HG02884 (cell line): ENCODE measurements around the gene CDKN3.
"Not testable (repeated sequence)": the region's sequence is repeated elsewhere in the genome, so short reads cannot be mapped to it uniquely, and the experiment has no call there.

Experiments
- ATAC-seq: cut with Tn5 transposase; IDR thresholded peaks from one replicate; pipeline ENCODE4 v1.9.1; 2021; ENCODE audit warnings: mild to moderate bottlenecking, moderate library complexity; ENCODE audit not compliant: unreplicated experiment

The CDKN3 gene

DNA sequence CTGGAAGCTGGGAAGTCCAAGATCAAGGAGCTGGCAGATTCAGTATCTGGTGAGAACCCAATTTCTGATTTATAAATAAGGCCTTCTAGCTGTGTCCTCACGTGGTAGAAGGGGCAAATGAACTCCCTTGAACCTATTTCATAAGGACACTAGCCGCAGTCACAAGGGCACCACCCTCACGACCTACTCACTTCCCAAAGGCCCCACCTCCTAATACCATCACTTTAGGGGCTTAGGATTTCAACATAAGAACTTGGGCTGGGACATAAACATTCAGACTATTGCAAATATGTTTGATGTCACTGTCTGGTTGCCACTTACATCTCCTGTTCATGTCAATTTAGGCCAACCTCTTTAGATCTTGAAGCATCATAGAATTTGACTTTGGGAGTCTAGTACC, 55.2 kb downstream of the CDKN3 start:
- ATAC-seq: no peak

DNA sequence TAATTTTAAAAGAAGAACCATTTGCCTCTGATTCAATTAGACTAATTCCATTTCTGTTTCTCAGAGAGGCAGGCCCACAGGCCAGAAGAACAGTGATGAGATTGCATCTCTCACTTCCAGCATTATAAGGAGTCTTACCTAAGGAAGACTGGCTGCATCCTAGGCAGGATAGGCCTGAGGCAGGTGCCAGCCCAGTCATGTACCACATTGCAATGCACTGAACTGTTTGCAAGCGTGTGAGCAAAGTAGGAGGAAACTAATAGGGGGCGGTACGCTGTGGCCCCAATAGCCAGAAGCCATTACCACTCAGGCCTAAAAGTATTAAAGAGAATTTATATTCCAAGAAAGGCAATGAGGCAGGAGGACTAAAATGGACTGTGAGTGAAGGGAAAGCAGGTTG, 56.4 kb downstream of the CDKN3 start:
- no peak for ATAC-seq

DNA sequence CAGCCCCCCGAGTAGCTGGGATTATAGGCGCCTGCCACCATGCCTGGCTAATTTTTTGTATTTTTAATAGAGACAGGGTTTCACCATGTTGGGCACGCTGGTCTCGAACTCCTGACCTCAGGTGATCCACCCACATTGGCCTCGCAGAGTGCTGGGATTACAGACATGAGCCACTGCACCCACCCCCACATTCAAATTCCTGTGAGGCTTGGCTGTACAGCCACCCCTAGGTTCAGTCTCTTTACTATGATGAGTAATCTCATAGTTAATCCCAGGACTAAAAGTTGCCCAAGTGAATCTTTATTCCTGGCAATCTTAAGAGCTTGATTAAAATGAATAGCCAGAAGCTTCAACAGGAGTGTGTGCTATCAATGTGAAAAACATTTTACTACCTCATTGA, 57.2 kb downstream of the CDKN3 start:
- not testable (repeated sequence) for ATAC-seq

DNA sequence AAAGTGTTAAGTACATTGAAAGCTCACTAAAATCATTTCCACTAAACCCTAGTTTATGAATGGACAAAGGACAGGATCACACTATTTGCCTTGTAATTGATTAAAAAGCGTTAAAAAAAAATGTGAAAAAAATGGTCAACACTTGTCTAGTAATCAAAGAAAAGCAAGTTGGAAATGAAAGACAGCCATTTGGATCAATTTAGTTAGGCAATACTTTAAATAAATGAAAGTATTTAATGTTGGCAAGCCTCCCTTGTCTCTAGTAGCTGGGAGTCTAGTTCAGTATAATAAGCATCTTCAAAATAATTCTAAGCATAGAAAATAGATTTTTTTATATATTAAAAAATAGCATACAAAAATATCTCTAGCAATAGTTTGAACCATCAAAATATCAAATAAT, 58.6 kb downstream of the CDKN3 start:
- ATAC-seq: no peak

DNA sequence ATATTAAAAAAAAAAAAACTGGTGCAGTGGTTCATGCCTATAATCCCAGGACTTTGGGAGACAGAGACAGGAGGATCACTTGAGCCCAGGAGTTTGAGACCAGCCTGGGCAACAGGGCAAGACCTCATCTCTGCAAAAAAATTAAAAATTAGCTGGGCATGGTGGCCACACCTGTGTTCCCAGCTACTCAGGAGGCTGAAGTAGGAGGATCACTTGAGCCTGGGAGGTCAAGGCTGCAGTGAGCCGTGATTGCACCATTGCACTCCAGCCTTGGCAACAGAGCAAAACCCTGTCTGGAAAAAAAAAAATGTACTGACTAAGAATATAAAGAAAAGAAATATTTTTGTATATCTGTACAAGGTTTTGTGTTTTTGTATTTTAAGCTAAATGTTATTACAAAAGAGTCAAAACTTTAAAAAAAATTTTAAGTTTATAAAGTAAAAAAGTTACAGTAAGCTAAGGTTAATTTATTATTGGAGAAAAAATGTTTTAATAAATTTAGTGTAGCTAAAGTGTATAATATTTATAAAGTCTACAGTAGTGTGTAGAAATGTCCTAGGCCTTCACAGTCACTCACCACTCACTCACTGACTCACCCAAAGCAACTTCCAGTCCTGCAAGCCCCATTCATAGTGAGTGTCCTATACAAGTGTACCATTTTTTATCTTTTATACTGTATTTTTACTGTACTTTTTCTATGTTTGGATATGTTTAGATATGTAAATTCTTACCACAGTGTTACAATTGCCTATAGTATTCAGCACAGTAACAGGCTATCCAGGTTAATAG, 60.2 kb downstream of the CDKN3 start:
- ATAC-seq: not testable (repeated sequence)

DNA sequence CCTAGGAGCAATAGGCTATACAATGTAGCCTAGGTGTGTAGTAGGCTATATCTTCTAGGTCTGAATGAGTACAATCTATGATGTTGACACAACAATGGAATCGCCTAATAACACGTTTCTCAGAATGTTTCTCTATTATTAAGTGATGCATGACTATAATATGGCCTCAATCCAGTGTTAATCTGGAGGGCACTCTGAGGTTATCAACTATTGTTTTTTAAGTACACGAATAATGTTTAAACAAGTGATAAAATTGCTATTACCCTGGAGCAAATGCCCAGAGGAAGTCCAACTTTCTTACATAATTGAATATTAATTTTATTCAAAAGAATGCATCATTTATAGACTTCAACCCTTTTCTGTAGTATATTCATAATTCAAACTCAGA, 60.8 kb downstream of the CDKN3 start:
- no peak for ATAC-seq

DNA sequence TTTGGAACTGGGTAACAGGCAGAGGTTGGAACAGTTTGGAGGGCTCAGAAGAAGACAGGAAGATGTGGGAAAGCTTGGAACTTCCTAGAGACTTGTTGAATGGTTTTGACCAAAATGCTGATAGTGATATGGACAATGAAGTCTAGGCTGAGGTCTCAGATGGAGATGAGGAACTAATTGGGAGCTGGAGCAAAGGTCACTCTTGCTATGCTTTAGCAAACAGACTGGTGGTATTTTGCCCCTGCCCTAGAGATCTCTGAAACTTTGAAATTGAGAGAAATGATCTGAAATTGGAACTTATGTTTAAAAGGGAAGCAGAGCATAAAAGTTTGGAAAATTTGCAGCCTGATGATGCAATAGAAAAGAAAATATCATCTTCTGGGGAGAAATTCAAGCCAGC, 61.7 kb downstream of the CDKN3 start:
- ATAC-seq: not testable (repeated sequence)

DNA sequence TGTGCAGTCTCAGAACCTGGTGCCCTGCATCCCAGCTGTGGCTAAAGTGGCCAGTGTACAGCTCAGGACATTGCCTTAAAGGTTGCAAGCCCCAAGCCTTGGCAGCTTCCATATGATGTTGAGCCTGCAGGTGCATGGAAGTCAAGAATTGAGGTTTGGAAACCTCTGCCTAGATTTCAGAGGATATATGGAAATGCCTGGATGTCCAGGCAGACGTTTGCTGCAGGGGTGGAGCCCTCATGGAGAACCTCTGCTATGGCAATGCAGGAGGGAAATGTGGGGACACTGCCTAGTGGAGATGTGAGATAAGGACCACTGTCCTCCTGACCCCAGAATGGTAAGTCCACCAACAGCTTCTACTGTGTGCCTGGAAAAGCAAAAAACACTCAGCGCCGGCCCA, 62.3 kb downstream of the CDKN3 start:
- no peak for ATAC-seq

DNA sequence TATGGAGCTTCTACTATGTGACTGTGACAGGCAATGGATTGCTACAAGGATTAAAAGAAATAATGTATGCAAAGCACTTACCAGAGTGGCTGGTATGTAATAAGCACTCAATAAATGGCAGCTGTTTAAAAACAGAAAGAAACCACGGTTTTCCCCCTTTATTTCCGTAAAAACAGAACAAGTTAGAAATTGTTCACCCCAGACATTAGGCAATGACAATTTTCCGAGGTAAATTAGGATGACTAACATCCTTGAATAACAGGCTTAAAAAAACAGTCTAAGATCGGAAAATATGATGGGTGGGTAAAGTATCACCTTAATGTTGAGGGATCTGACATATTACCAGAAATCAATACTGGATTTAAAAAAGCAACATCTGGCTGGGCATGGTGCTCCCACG, 65.2 kb downstream of the CDKN3 start:
- ATAC-seq: no peak

DNA sequence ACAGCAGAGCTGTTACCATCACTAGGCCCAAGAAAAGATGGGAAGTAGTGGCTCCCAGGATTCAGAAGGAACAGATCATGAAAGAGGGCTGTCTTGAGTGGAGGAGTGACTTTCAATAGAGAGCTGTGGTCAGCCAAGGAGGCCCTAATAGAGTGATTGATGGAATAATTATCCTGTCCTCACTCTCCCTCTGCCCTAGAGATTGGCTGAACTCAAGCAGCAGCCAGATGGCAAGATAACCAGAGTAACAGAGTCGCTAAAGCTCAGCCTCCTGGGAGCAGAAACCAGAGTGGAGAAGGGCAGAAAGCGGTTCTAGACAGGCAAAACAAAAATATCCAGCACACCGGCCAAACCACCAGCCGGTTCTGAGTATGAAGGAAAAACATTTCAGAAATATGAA, 68.8 kb downstream of the CDKN3 start:
- no peak for ATAC-seq

DNA sequence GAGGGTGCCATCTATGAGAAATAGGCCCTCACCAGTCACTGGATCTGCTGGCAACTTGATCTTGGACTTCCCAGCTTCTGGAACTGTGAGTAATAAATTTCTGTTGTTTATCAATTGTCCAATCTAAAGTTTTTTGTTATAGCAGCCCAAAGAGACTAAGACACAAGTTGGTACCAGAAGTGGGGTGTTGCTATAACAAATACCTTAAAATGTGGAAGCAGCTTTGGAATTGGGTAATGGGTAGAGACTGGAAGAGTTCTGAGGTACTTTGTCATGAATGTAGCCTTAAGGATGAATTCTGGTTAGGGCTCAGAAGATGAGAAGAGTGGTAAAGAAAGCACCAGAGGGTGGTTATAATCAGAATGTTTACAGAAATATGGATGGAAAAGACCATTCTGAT, 70.5 kb downstream of the CDKN3 start:
- no peak for ATAC-seq
